ENCODE results near the gene MTHFS.
A peak's percentile ranks its signal among the peaks of the same experiment; 100 is the strongest.

Gene MTHFS

GRCh38 chr15:79811406-79812405 lies 85.1 kb downstream of the MTHFS start:
- DNase-seq = peak; percentile 67

- DNase-seq = no peak
Observed at GRCh38 chr15:79804838-79805237, 92.0 kb downstream of the MTHFS start.

- no peak for DNase-seq
Observed at GRCh38 chr15:79798311-79798710, 98.5 kb downstream of the MTHFS start.
